Caco-2 (cell line): ENCODE results near the gene GRM7. TPM values are rescaled to one million over a fixed set of nuclear protein-coding genes. Genes with fewer than 3 reads are reported as not detected.

Experiments
- BruUV-seq: library from RNA; stranded (reverse); fragments of 400-500 nt; replicated peaks from 2 replicates; lab custom pipeline; 2021; lab: Mats Ljungman, UMichigan
- CTCF ChIA-PET: fragments of 300-600 bp; sonication (Branson Sonifier 250); formaldehyde crosslinking; loops from one replicate; lab custom pipeline; 2022; ENCODE audit warnings: antibody characterized with exemption; lab: Charles Lee
- POLR2A ChIA-PET: fragments of 300-600 bp; sonication (Branson Sonifier 250); formaldehyde crosslinking; loops from one replicate; lab custom pipeline; 2022; ENCODE audit warnings: antibody characterized with exemption; lab: Charles Lee
- DNase-seq, 2 experiments: peaks; one replicate each; pipeline versions ENCODE4 v3.0.0 to v3.0.0-alpha.2; 2020 to 2022
- H3K27me3 ChIP-seq: replicated peaks from 2 replicates; pipeline ENCODE4 v1.6.0; 2011; ENCODE audit warnings: low read length; ENCODE audit not compliant: control insufficient read depth, insufficient read depth
- H3K36me3 ChIP-seq: 2 replicates; pipeline ENCODE4 v1.5.1; 2011; ENCODE audit warnings: low read length; ENCODE audit not compliant: control insufficient read depth, insufficient read depth
- H3K4me1 ChIP-seq: fragments of 250-450 bp; sonication (Bioruptor Pico); 2 replicates; pipeline ENCODE4 v1.5.1; 2020; ENCODE audit warnings: mild to moderate bottlenecking
- H3K4me3 ChIP-seq: 2 replicates; pipeline ENCODE4 v1.5.1; 2011; ENCODE audit warnings: low read depth, mild to moderate bottlenecking, control low read depth, low read length
- H3K9me3 ChIP-seq: fragments of 250-450 bp; sonication (Bioruptor Pico); 2 replicates; pipeline ENCODE4 v1.5.1; 2020; ENCODE audit warnings: mild to moderate bottlenecking, moderate library complexity
- H3K27ac Mint-ChIP-seq: one replicate; pipeline ENCODE4 v1.8.0; 2022; ENCODE audit warnings: mixed read lengths; ENCODE audit not compliant: unreplicated experiment
- H3K27me3 Mint-ChIP-seq: one replicate; pipeline ENCODE4 v1.8.0; 2022; ENCODE audit warnings: mixed read lengths; ENCODE audit not compliant: insufficient read depth, unreplicated experiment
- H3K36me3 Mint-ChIP-seq: one replicate; pipeline ENCODE4 v1.8.0; 2022; ENCODE audit warnings: mild to moderate bottlenecking, mixed read lengths; ENCODE audit not compliant: insufficient read depth, unreplicated experiment
- H3K4me1 Mint-ChIP-seq: one replicate; pipeline ENCODE4 v1.8.0; 2022; ENCODE audit warnings: low read depth, mixed read lengths; ENCODE audit not compliant: unreplicated experiment
- H3K4me3 Mint-ChIP-seq: one replicate; pipeline ENCODE4 v1.8.0; 2022; ENCODE audit warnings: mild to moderate bottlenecking, moderate library complexity, mixed read lengths; ENCODE audit not compliant: unreplicated experiment
- H3K9me3 Mint-ChIP-seq: one replicate; pipeline ENCODE4 v1.8.0; 2022; ENCODE audit warnings: mixed read lengths; ENCODE audit not compliant: unreplicated experiment
- CTCF ChIP-seq, 2 experiments: fragments of 200-600 bp in 1 of 2; IDR thresholded peaks; 1 replicate in 1 of 2; 2 replicates in 1 of 2; pipeline versions ENCODE4 v1.5.1 to v1.8.0; 2011 to 2022; ENCODE audit warnings: antibody characterized with exemption in 1 of 2, control low read depth in 1 of 2, inconsistent platforms in 1 of 2, low read depth in 1 of 2, low read length in 1 of 2, mild to moderate bottlenecking in 1 of 2, moderate library complexity in 1 of 2; ENCODE audit not compliant: insufficient read depth in 1 of 2, severe bottlenecking in 1 of 2, unreplicated experiment in 1 of 2
- intact Hi-C: fragments of 100-400 bp; cut with micrococcal nuclease; formaldehyde crosslinking; loops from one replicate; pipeline ENCODE4 v1.10.0; 2022; ENCODE audit not compliant: unreplicated experiment
- total RNA-seq: library from RNA; stranded (reverse); gene quantifications from 2 replicates; pipeline ENCODE4 v1.2.3, GENCODE V29; 2022

The GRM7 gene
- total RNA-seq, 1 experiment from 2014 or later, result not detected

- H3K4me3 ChIP-seq, result no peak overlapping the region
- no peak for TF ChIP-seq CTCF (IDR thresholded peaks at IDR 0.05; ENCODE audit: insufficient read depth in 1 of 2, low read depth in 1 of 2, low read length in 1 of 2, severe bottlenecking in 1 of 2, unreplicated experiment in 1 of 2)
- no peaks in the 10 kb centered on the region for H3K36me3 ChIP-seq
- H3K4me1 Mint-ChIP-seq, result no peaks in the 10 kb centered on the region
- intact Hi-C loops, result no loop called here
- no peaks in the 10 kb centered on the region for H3K27me3 ChIP-seq
- H3K9me3 ChIP-seq, result no peaks in the 10 kb centered on the region
- no peaks in the 10 kb centered on the region for H3K4me1 ChIP-seq
- CTCF ChIA-PET, result no interaction called here
- no peak overlapping the region for H3K27ac Mint-ChIP-seq
- no peaks in the 10 kb centered on the region for H3K9me3 Mint-ChIP-seq
- no peaks in the 10 kb centered on the region for H3K36me3 Mint-ChIP-seq
- POLR2A ChIA-PET, result no interaction called here
- no TSS peak for BruUV-seq
- H3K27me3 Mint-ChIP-seq, result no peaks in the 10 kb centered on the region
- DNase-seq, result no peak
- no peak overlapping the region for H3K4me3 Mint-ChIP-seq
Observed at GRCh38 chr3:6878731-6879130, 17.8 kb downstream of the GRM7 start.

GRCh38 chr3:6912240-6912639 lies 51.3 kb downstream of the GRM7 start:
- H3K36me3 ChIP-seq, result no peaks in the 10 kb centered on the region
- Mint-ChIP-seq H3K4me3 (no peak overlapping the region), H3K27me3 (no peaks in the 10 kb centered on the region), H3K9me3 (no peaks in the 10 kb centered on the region), H3K36me3 (no peaks in the 10 kb centered on the region), H3K27ac (no peak overlapping the region), H3K4me1 (no peaks in the 10 kb centered on the region)
- H3K9me3 ChIP-seq, result no peaks in the 10 kb centered on the region
- DNase-seq, result no peak
- POLR2A ChIA-PET, result no interaction called here
- no peak for TF ChIP-seq CTCF (IDR thresholded peaks at IDR 0.05; ENCODE audit: insufficient read depth in 1 of 2, low read depth in 1 of 2, low read length in 1 of 2, severe bottlenecking in 1 of 2, unreplicated experiment in 1 of 2)
- CTCF ChIA-PET, result no interaction called here
- intact Hi-C loops, result no loop called here
- no peak overlapping the region for H3K4me3 ChIP-seq
- H3K4me1 ChIP-seq, result no peaks in the 10 kb centered on the region
- no peaks in the 10 kb centered on the region for H3K27me3 ChIP-seq
- no TSS peak for BruUV-seq

- Histone ChIP-seq H3K9me3 (no peaks in the 10 kb centered on the region), H3K4me1 (no peaks in the 10 kb centered on the region), H3K36me3 (no peaks in the 10 kb centered on the region), H3K4me3 (no peak overlapping the region), H3K27me3 (no peaks in the 10 kb centered on the region)
- Mint-ChIP-seq H3K36me3 (no peaks in the 10 kb centered on the region), H3K4me1 (no peaks in the 10 kb centered on the region), H3K4me3 (no peak overlapping the region), H3K27me3 (no peaks in the 10 kb centered on the region), H3K27ac (no peak overlapping the region), H3K9me3 (no peaks in the 10 kb centered on the region)
- no peak for DNase-seq
- ChIA-PET CTCF (no interaction called here), POLR2A (no interaction called here)
- no peak for TF ChIP-seq CTCF (IDR thresholded peaks at IDR 0.05; ENCODE audit: insufficient read depth in 1 of 2, low read depth in 1 of 2, low read length in 1 of 2, severe bottlenecking in 1 of 2, unreplicated experiment in 1 of 2)
- no TSS peak for BruUV-seq
- intact Hi-C loops, result no loop called here
Observed at GRCh38 chr3:6915898-6916297, 55.0 kb downstream of the GRM7 start.
